ENCODE results near the gene L2HGDH.
A peak's percentile ranks its signal among the peaks of the same experiment; 100 is the strongest.

Gene L2HGDH

GRCh38 chr14:50343434-50343833 is 31.4 kb upstream of the L2HGDH start:
- no peaks in the 10 kb centered on the region for H4K20me1 ChIP-seq (ENCODE audit: insufficient read depth)
- no peak overlapping the region for H3K4me3 ChIP-seq (IDR thresholded peaks at IDR 0.05; ENCODE audit: insufficient read depth, low read depth, low read length)
- no peak overlapping the region for H3K27ac ChIP-seq
- H3K79me2 ChIP-seq (ENCODE audit: insufficient read depth, low read depth): no peaks in the 10 kb centered on the region
- H3K4me1 ChIP-seq (ENCODE audit: low read depth, poor library complexity, severe bottlenecking): peaks cover 24% of the 10 kb centered on the region
- H3K36me3 ChIP-seq (ENCODE audit: insufficient read depth): no peaks in the 10 kb centered on the region
- no peak overlapping the region for H2AFZ ChIP-seq (ENCODE audit: low read depth)
- H3K4me2 ChIP-seq: no peak overlapping the region
- no peaks in the 10 kb centered on the region for H3K27me3 ChIP-seq (ENCODE audit: insufficient read depth, low read depth)
- TF ChIP-seq CTCF (conservative IDR thresholded peaks at IDR 0.05; ENCODE audit: low read depth, low read length): no peak
- no peak overlapping the region for H3K9ac ChIP-seq

- H3K4me2 ChIP-seq: peak overlapping the region; percentile 88
- peaks cover 18% of the 10 kb centered on the region for H3K4me1 ChIP-seq (ENCODE audit: low read depth, poor library complexity, severe bottlenecking)
- no peaks in the 10 kb centered on the region for H4K20me1 ChIP-seq (ENCODE audit: insufficient read depth)
- no peaks in the 10 kb centered on the region for H3K79me2 ChIP-seq (ENCODE audit: insufficient read depth, low read depth)
- no peaks in the 10 kb centered on the region for H3K36me3 ChIP-seq (ENCODE audit: insufficient read depth)
- H3K27me3 ChIP-seq (ENCODE audit: insufficient read depth, low read depth): no peaks in the 10 kb centered on the region
- H3K4me3 ChIP-seq (IDR thresholded peaks at IDR 0.05; ENCODE audit: insufficient read depth, low read depth, low read length): no peak overlapping the region
- peak overlapping the region; percentile 19; the same call in 1 of the 2 replicates for H3K9ac ChIP-seq
- no peak; the same call in 1 of the 2 replicates for TF ChIP-seq CTCF (conservative IDR thresholded peaks at IDR 0.05; ENCODE audit: low read depth, low read length)
- peak overlapping the region; percentile 91 for H2AFZ ChIP-seq (ENCODE audit: low read depth)
- H3K27ac ChIP-seq: 0 out of 2 replicates have a peak overlapping the region, but pooled peaks have one; percentile 8
Observed at GRCh38 chr14:50342221-50343078, 30.4 kb upstream of the L2HGDH start.

GRCh38 chr14:50340963-50341362 is 28.9 kb upstream of the L2HGDH start:
- Histone ChIP-seq H3K27ac (no peak overlapping the region), H3K79me2 (ENCODE audit: insufficient read depth, low read depth) (no peaks in the 10 kb centered on the region), H2AFZ (ENCODE audit: low read depth) (no peak overlapping the region), H3K9ac (no peak overlapping the region), H3K4me3 (IDR thresholded peaks at IDR 0.05; ENCODE audit: insufficient read depth, low read depth, low read length) (no peak overlapping the region), H3K27me3 (ENCODE audit: insufficient read depth, low read depth) (no peaks in the 10 kb centered on the region), H3K36me3 (ENCODE audit: insufficient read depth) (no peaks in the 10 kb centered on the region), H3K4me1 (ENCODE audit: low read depth, poor library complexity, severe bottlenecking) (peaks cover 24% of the 10 kb centered on the region), H3K4me2 (no peak overlapping the region), H4K20me1 (ENCODE audit: insufficient read depth) (no peaks in the 10 kb centered on the region)
- TF ChIP-seq CTCF (conservative IDR thresholded peaks at IDR 0.05; ENCODE audit: low read depth, low read length): no peak

- TF ChIP-seq CTCF (conservative IDR thresholded peaks at IDR 0.05; ENCODE audit: low read depth, low read length): no peak
- H3K27ac ChIP-seq: no peak overlapping the region
- no peak overlapping the region for H2AFZ ChIP-seq (ENCODE audit: low read depth)
- no peaks in the 10 kb centered on the region for H4K20me1 ChIP-seq (ENCODE audit: insufficient read depth)
- H3K36me3 ChIP-seq (ENCODE audit: insufficient read depth): no peaks in the 10 kb centered on the region
- no peak overlapping the region for H3K9ac ChIP-seq
- H3K4me3 ChIP-seq (IDR thresholded peaks at IDR 0.05; ENCODE audit: insufficient read depth, low read depth, low read length): no peak overlapping the region
- H3K79me2 ChIP-seq (ENCODE audit: insufficient read depth, low read depth): no peaks in the 10 kb centered on the region
- H3K4me2 ChIP-seq: no peak overlapping the region
- peaks cover 31% of the 10 kb centered on the region for H3K4me1 ChIP-seq (ENCODE audit: low read depth, poor library complexity, severe bottlenecking)
- no peaks in the 10 kb centered on the region for H3K27me3 ChIP-seq (ENCODE audit: insufficient read depth, low read depth)
Observed at GRCh38 chr14:50340045-50340444, 28.0 kb upstream of the L2HGDH start.

Measured in KMS-11 (cell line).